Measurements from ENCODE around the gene CLMN. TPM values are rescaled to one million over a fixed set of nuclear protein-coding genes. Genes with fewer than 3 reads are reported as not detected.
"Not testable (repeated sequence)": the region's sequence is repeated elsewhere in the genome, so short reads cannot be mapped to it uniquely, and the experiment has no call there.

CLMN gene
- total RNA-seq, 2 experiments from 2014 or later = 1.6 TPM

DNA sequence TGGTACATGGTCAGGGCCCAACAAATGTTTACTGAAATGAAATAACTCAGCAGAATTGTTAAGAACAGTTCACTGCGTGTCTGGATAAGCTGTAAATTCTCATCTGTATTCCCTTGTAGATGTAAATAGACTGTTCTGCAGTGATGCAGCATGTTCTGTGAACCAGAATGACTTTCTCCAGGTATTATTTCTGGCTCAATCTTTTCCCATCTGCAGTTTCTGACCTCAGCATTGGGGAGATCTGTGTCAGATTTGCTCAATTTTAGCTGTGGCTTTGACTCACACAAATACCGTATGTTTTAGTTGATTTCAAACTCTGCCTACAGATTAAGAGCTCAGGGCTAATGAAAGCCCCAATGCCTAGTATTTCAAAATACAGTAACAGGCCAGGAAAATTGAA, 113.2 kb downstream of the CLMN start:
- DNase-seq = no peak
- no peak for ATAC-seq
- Mint-ChIP-seq H3K4me3 (no peak overlapping the region), H3K27ac (no peak overlapping the region), H3K36me3 (ENCODE audit: low read depth) (no peaks in the 10 kb centered on the region), H3K27me3 (ENCODE audit: low read depth) (peaks cover 2% of the 10 kb centered on the region), H3K9me3 (ENCODE audit: insufficient read depth) (peaks cover 5% of the 10 kb centered on the region), H3K4me1 (ENCODE audit: low read depth) (no peaks in the 10 kb centered on the region)
- CTCF ChIA-PET = no interaction called here
- POLR2A ChIA-PET = no interaction called here

- POLR2A ChIA-PET = no interaction called here
These were observed 115.0 kb downstream of the CLMN start for GRCh38 chr14:95204705-95205104.

DNA sequence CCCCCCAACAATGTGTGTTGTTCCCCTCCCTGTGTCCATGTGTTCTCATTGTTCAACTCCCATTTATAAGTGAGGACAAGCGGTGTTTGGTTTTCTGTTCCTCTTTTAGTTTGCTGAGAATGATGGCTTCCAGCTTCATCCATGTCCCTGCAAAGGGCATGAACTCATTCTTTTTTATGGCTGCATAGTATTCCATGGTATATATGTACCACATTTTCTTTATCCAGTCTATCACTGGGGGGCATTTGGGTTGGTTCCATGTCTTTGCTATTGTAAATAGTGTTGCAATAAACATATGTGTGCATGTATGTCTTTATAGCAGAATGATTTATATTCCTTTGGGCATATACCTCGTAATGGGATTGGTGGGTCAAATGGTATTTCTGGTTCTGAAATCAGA, 118.0 kb downstream of the CLMN start:
- H3K9me3 Mint-ChIP-seq (ENCODE audit: insufficient read depth); POLR2A ChIA-PET; H3K27me3 Mint-ChIP-seq (ENCODE audit: low read depth); H3K36me3 Mint-ChIP-seq (ENCODE audit: low read depth); H3K27ac Mint-ChIP-seq; ATAC-seq; H3K4me3 Mint-ChIP-seq; CTCF ChIA-PET; H3K4me1 Mint-ChIP-seq (ENCODE audit: low read depth); DNase-seq: not testable (repeated sequence)

More at GRCh38 chr14:95204705-95205104, 115.0 kb downstream of the CLMN start:
- Mint-ChIP-seq H3K4me3 (no peak overlapping the region), H3K9me3 (ENCODE audit: insufficient read depth) (peaks cover 5% of the 10 kb centered on the region), H3K27ac (no peak overlapping the region), H3K36me3 (ENCODE audit: low read depth) (no peaks in the 10 kb centered on the region), H3K27me3 (ENCODE audit: low read depth) (peaks cover 2% of the 10 kb centered on the region), H3K4me1 (ENCODE audit: low read depth) (no peaks in the 10 kb centered on the region)
- DNase-seq (no peak), ATAC-seq (no peak)
- CTCF ChIA-PET = no interaction called here

DNA sequence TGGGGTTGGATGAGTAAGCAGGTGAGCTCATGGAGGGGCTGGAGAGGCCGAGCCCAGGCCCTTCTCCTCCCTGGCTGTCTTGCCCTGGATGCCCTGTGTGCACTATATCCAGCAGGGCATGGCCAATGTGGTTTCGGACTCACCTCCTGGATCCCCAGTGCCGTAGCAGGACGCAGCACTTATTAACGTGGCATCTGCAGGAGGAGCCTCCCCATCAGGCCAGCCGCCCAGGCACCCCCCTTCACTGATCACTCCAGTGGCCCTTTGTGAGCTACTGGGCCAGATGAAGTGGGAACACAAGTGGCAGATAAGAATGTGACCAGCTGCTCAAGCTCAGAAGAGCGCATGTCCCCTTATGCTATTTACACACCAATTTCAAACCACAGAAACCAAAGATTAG, 119.3 kb downstream of the CLMN start:
- Mint-ChIP-seq H3K36me3 (ENCODE audit: low read depth) (no peaks in the 10 kb centered on the region), H3K9me3 (ENCODE audit: insufficient read depth) (peaks cover 5% of the 10 kb centered on the region), H3K27me3 (ENCODE audit: low read depth) (no peaks in the 10 kb centered on the region), H3K4me1 (ENCODE audit: low read depth) (peaks cover 2% of the 10 kb centered on the region), H3K4me3 (no peak overlapping the region), H3K27ac (no peak overlapping the region)
- CTCF ChIA-PET = no interaction called here
- ATAC-seq (no peak), DNase-seq (no peak)
- POLR2A ChIA-PET = no interaction called here

DNA sequence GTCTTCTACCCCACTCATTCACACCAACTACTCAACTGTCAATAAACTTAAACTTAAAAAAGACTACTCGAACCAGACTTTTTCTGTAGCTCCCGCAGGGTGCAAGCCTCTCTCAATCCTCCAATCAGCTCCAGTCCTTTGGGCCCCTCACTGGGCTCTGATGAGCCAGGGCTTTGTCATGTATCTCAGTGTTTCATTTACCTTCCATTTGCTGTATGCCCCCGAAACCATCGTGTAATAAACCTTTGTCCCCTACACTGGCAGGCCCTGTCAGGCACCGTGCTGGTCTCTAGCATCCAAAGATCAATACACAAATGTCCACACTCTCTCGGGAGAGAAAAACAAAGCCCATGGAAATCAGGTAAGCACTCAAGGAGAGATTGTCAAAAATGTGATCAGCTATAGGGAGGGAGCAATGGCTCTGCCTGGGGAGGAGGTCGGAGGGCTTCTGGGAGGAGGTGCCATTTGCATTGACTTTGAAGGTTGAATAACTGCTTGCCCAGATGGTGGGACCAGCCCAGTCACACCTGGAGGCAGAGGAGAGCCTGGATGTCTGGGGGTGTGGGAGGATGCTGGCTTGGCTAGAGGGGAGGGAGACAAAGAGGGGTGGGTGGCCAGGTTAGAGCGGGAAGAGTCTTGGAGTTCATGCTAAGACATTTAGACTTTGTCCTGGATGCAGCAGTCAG, 120.3 kb downstream of the CLMN start:
- no peak overlapping the region for H3K27ac Mint-ChIP-seq
- H3K27me3 Mint-ChIP-seq (ENCODE audit: low read depth) = no peaks in the 10 kb centered on the region
- H3K4me1 Mint-ChIP-seq (ENCODE audit: low read depth) = peaks cover 2% of the 10 kb centered on the region
- CTCF ChIA-PET = no interaction called here
- POLR2A ChIA-PET = no interaction called here
- no peaks in the 10 kb centered on the region for H3K9me3 Mint-ChIP-seq (ENCODE audit: insufficient read depth)
- DNase-seq (no peak), ATAC-seq (no peak)
- H3K4me3 Mint-ChIP-seq = no peak overlapping the region
- no peaks in the 10 kb centered on the region for H3K36me3 Mint-ChIP-seq (ENCODE audit: low read depth)

DNA sequence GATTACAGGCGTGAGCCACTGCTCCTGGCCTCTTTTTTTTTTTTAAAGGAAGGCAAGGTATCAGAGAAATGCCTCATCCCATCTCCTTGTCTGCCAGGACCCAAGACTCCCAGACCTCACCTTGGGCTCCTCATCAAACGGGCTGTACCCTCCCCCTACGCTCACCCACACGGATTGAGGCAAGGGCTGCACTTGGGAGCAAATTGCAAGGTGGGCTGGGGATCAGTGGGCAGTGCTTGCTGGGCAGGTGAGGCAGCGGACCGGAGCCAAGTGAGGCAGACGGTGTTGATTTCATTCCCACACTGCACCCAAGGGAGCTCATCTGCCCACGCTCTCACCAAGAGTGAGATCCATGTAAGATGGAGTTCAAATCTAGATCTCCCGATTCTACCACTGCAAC, 121.4 kb downstream of the CLMN start:
- Mint-ChIP-seq H3K27ac (no peak overlapping the region), H3K27me3 (ENCODE audit: low read depth) (no peaks in the 10 kb centered on the region), H3K9me3 (ENCODE audit: insufficient read depth) (no peaks in the 10 kb centered on the region), H3K4me3 (no peak overlapping the region), H3K36me3 (ENCODE audit: low read depth) (no peaks in the 10 kb centered on the region), H3K4me1 (ENCODE audit: low read depth) (peaks cover 2% of the 10 kb centered on the region)
- ATAC-seq = no peak
- ChIA-PET POLR2A (no interaction called here), CTCF (no interaction called here)
- no peak for DNase-seq

DNA sequence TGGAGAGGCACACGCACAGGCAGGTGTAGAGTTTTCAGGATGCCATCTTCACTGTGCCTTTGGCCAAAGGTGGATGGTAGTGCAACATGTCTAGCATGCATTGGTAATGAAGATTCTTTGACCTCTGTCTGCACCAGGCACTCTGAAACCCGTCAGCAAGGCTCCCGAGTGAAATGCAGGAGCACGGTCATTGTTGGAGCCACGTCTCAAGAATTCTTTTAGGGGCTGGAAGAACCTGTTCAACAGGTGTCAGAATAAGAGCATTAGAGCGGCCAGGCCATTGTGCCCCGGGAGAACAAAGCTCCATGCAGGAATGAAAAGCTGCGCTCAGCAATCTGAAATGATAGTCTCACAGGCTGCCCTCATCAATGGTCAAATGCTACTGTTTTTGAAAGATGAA, 122.2 kb downstream of the CLMN start:
- Mint-ChIP-seq H3K27ac (no peak overlapping the region), H3K9me3 (ENCODE audit: insufficient read depth) (no peaks in the 10 kb centered on the region), H3K27me3 (ENCODE audit: low read depth) (no peaks in the 10 kb centered on the region), H3K4me1 (ENCODE audit: low read depth) (peaks cover 2% of the 10 kb centered on the region), H3K36me3 (ENCODE audit: low read depth) (no peaks in the 10 kb centered on the region), H3K4me3 (no peak overlapping the region)
- CTCF ChIA-PET = no interaction called here
- DNase-seq (no peak), ATAC-seq (no peak)
- POLR2A ChIA-PET = no interaction called here

DNA sequence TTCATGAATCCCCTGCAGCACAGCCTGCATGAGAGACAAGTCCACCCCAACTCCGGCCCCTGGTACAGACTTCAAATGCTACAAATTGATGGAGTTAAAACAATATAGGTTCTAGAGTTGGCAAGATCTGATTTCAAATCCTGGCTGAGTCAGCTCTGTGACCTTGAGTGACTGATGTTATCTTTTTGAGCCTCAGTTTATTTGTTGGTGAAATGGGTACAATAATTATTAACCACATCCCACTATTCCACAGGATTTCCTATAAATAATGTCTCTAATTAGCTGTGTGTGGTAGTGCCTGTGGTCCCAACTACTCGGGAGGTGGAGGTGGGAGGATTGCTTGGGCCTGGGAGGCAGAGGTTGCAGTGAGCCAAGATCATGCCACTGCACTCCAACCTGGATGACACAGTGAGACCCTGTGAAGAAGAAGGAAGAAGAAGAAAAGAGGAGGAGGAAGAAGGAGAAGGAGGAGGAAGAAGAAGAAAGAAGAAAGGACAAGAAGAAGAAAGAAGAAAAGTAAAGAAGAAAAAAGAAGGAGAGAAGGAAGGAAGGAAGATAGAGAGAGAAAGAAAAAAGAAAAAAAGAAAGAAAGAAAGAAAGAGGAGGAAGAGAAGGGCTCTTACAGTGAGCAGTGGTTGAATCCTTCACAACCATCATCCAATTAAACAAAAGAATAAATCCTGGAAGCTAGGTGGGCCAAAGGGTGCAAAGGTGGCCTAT, 122.7 kb downstream of the CLMN start:
- no peaks in the 10 kb centered on the region for H3K36me3 Mint-ChIP-seq (ENCODE audit: low read depth)
- H3K4me3 Mint-ChIP-seq = no peak overlapping the region
- H3K4me1 Mint-ChIP-seq (ENCODE audit: low read depth) = peaks cover 2% of the 10 kb centered on the region
- ChIA-PET POLR2A (no interaction called here), CTCF (interaction anchor here (1.4 kb wide), 1 partner anchor 13 kb away, joined by 3 read pairs; no protein-coding TSS in a partner anchor)
- H3K27me3 Mint-ChIP-seq (ENCODE audit: low read depth) = no peaks in the 10 kb centered on the region
- H3K9me3 Mint-ChIP-seq (ENCODE audit: insufficient read depth) = no peaks in the 10 kb centered on the region
- no peak for ATAC-seq
- H3K27ac Mint-ChIP-seq = no peak overlapping the region
- no peak for DNase-seq

DNA sequence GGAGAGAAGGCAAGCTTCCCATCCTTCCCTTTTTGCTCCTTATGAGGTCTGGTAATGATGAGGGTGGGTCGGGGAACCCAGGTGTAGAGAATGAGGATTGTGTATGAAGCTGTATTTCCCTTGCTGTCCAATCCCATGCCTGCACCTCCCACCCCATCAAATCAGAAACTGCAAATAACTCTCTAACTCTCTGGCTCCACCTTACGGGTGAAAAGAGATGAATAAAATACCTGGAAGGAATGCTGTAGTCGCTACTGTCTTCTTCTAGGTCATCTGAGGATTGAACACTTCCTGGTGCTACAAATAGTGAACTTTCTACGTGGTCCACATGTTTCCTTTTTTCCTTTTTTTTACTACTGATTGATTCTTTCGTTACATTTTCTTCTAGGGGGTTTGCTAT, 123.4 kb downstream of the CLMN start:
- Mint-ChIP-seq H3K4me1 (ENCODE audit: low read depth) (peaks cover 3% of the 10 kb centered on the region), H3K9me3 (ENCODE audit: insufficient read depth) (no peaks in the 10 kb centered on the region), H3K36me3 (ENCODE audit: low read depth) (no peaks in the 10 kb centered on the region), H3K4me3 (no peak overlapping the region), H3K27me3 (ENCODE audit: low read depth) (no peaks in the 10 kb centered on the region), H3K27ac (no peak overlapping the region)
- ATAC-seq (peak; percentile 61), DNase-seq (no peak)
- POLR2A ChIA-PET = no interaction called here
- CTCF ChIA-PET = interaction anchor here (1.4 kb wide), 1 partner anchor 12 kb away, joined by 3 read pairs; no protein-coding TSS in a partner anchor

GRCh38 chr14:95195031-95195430, 124.7 kb downstream of the CLMN start:
- Mint-ChIP-seq H3K4me1 (ENCODE audit: low read depth) (peaks cover 6% of the 10 kb centered on the region), H3K27me3 (ENCODE audit: low read depth) (peaks cover 4% of the 10 kb centered on the region), H3K4me3 (no peak overlapping the region), H3K27ac (no peak overlapping the region), H3K36me3 (ENCODE audit: low read depth) (no peaks in the 10 kb centered on the region), H3K9me3 (ENCODE audit: insufficient read depth) (no peaks in the 10 kb centered on the region)
- no peak for DNase-seq
- CTCF ChIA-PET = no interaction called here
- no peak for ATAC-seq
- POLR2A ChIA-PET = no interaction called here

DNA sequence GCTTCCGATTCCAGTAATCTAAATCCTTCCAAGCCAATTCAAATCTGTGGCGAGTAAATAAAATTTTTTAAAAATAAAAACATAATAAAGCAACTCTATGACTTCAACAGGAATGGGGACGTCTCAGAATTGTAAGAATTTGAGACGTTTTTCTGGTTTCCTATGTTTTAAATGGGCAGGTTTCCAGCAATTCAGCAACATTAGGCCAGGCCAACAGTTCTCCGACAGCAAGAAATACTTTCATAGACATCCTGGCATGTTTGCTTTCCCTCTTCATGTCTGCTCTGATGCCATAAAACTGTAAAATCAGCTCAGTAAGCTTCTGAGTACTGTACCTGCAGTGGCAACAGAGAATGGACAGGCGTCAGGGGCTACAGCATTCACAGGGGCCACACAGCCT, 126.6 kb downstream of the CLMN start:
- H3K27me3 Mint-ChIP-seq (ENCODE audit: low read depth) = peaks cover 4% of the 10 kb centered on the region
- H3K27ac Mint-ChIP-seq = no peak overlapping the region
- no peaks in the 10 kb centered on the region for H3K36me3 Mint-ChIP-seq (ENCODE audit: low read depth)
- no peak overlapping the region for H3K4me3 Mint-ChIP-seq
- DNase-seq (no peak), ATAC-seq (no peak)
- CTCF ChIA-PET = no interaction called here
- H3K9me3 Mint-ChIP-seq (ENCODE audit: insufficient read depth) = no peaks in the 10 kb centered on the region
- POLR2A ChIA-PET = interaction anchor here (0.6 kb wide), 1 partner anchor 89 kb away, joined by 3 read pairs; no protein-coding TSS in a partner anchor
- H3K4me1 Mint-ChIP-seq (ENCODE audit: low read depth) = peaks cover 6% of the 10 kb centered on the region

DNA sequence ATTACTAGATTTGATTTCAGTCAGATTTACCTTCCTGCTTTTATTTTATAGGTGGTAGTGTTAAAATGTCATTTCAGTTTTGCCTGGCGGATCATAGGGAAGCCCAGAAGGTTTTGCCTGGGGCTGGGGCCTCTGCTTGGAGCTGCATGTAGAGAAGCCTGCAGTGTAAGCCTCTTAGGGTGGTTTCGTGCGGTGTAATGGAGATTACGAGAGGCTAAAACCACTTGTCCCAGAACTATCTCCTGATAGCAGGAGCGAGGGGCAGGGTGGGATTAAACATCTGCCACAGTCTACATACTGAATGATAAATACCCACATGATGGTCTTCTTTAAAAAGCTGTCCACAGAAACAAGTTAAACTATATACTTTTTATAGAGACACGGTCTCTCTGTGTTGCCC, 127.4 kb downstream of the CLMN start:
- CTCF ChIA-PET = no interaction called here
- no peak overlapping the region for H3K4me3 Mint-ChIP-seq
- no peak for ATAC-seq

More for the DNA sequence above, 127.4 kb downstream of the CLMN start:
- no peaks in the 10 kb centered on the region for H3K36me3 Mint-ChIP-seq (ENCODE audit: low read depth)
- DNase-seq = no peak
- POLR2A ChIA-PET = no interaction called here
- H3K27ac Mint-ChIP-seq = no peak overlapping the region
- H3K27me3 Mint-ChIP-seq (ENCODE audit: low read depth) = peaks cover 5% of the 10 kb centered on the region
- no peaks in the 10 kb centered on the region for H3K9me3 Mint-ChIP-seq (ENCODE audit: insufficient read depth)
- H3K4me1 Mint-ChIP-seq (ENCODE audit: low read depth) = peaks cover 6% of the 10 kb centered on the region

Measured in activated CD8-positive, alpha-beta T cell treated with anti-CD3 and anti-CD28 coated beads, Interleukin-2, amount 10 ng/mL, durations not matched to agents 7 days and 5 days (primary cell).